ENCODE measurements around the gene GPR107. TPM values are rescaled to one million over a fixed set of nuclear protein-coding genes. Genes with fewer than 3 reads are reported as not detected.
A peak's percentile ranks its signal among the peaks of the same experiment; 100 is the strongest.

The GPR107 gene
- total RNA-seq, 1 experiment from 2014 or later, result 47.1 TPM

- Histone ChIP-seq H3K27ac (ENCODE audit: low read depth, low read length, poor library complexity, severe bottlenecking) (peak overlapping the region; percentile 66), H3K4me1 (ENCODE audit: insufficient read depth, low read length, poor library complexity, severe bottlenecking) (peaks cover 84% of the 10 kb centered on the region), H3K27me3 (replicated peaks; ENCODE audit: insufficient read depth, low read depth, low read length, poor library complexity) (no peaks in the 10 kb centered on the region), H3K9me3 (ENCODE audit: low read depth, low read length, poor library complexity, severe bottlenecking) (no peaks in the 10 kb centered on the region), H3K36me3 (ENCODE audit: insufficient read depth, low read length, poor library complexity, severe bottlenecking) (no peaks in the 10 kb centered on the region), H3K4me3 (ENCODE audit: low read depth, low read length, poor library complexity, severe bottlenecking) (peak overlapping the region; percentile 11)
- TF ChIP-seq EZH2 (IDR thresholded peaks at IDR 0.05; ENCODE audit: borderline replicate concordance, low read depth, low read length, poor library complexity, severe bottlenecking) (no peak), CTCF (conservative IDR thresholded peaks at IDR 0.05; ENCODE audit: low read depth, low read length) (no peak)
- intact Hi-C loops (cut with micrococcal nuclease; ENCODE audit: unreplicated experiment), result no loop called here
- DNase-seq (ENCODE audit: low spot score), result peak; percentile 71
- BruUV-seq (replicated peaks), result no TSS peak
- CTCF ChIA-PET, result no interaction called here
- POLR2A ChIA-PET (ENCODE audit: low non-redundant PET), result interaction anchor here (0.6 kb wide), 1 partner anchor 17 kb away, joined by 3 read pairs; no protein-coding TSS in a partner anchor
Measured at GRCh38 chr9:130036099-130036498, 17.6 kb upstream of the GPR107 start.

GRCh38 chr9:130039528-130040147 lies 14.1 kb upstream of the GPR107 start:
- Histone ChIP-seq H3K36me3 (ENCODE audit: insufficient read depth, low read length, poor library complexity, severe bottlenecking) (no peaks in the 10 kb centered on the region), H3K9me3 (ENCODE audit: low read depth, low read length, poor library complexity, severe bottlenecking) (no peaks in the 10 kb centered on the region), H3K27me3 (replicated peaks; ENCODE audit: insufficient read depth, low read depth, low read length, poor library complexity) (no peaks in the 10 kb centered on the region), H3K4me3 (ENCODE audit: low read depth, low read length, poor library complexity, severe bottlenecking) (peak overlapping the region; percentile 95), H3K4me1 (ENCODE audit: insufficient read depth, low read length, poor library complexity, severe bottlenecking) (peaks cover 67% of the 10 kb centered on the region), H3K27ac (ENCODE audit: low read depth, low read length, poor library complexity, severe bottlenecking) (peak overlapping the region; percentile 52)
- no TSS peak for BruUV-seq (replicated peaks)
- CTCF ChIA-PET, result no interaction called here
- peak; percentile 63 for DNase-seq (ENCODE audit: low spot score)
- intact Hi-C loops (cut with micrococcal nuclease; ENCODE audit: unreplicated experiment), result loop anchor here (5.0 kb wide), 2 partner anchors 72 to 157 kb away; no protein-coding TSS in a partner anchor
- POLR2A ChIA-PET (ENCODE audit: low non-redundant PET), result interaction anchor here (0.6 kb wide), 1 partner anchor 10 kb away, joined by 3 read pairs; no protein-coding TSS in a partner anchor
- TF ChIP-seq EZH2 (IDR thresholded peaks at IDR 0.05; ENCODE audit: borderline replicate concordance, low read depth, low read length, poor library complexity, severe bottlenecking), result no peak
- peak; percentile 48 for TF ChIP-seq CTCF (conservative IDR thresholded peaks at IDR 0.05; ENCODE audit: low read depth, low read length)

DNA sequence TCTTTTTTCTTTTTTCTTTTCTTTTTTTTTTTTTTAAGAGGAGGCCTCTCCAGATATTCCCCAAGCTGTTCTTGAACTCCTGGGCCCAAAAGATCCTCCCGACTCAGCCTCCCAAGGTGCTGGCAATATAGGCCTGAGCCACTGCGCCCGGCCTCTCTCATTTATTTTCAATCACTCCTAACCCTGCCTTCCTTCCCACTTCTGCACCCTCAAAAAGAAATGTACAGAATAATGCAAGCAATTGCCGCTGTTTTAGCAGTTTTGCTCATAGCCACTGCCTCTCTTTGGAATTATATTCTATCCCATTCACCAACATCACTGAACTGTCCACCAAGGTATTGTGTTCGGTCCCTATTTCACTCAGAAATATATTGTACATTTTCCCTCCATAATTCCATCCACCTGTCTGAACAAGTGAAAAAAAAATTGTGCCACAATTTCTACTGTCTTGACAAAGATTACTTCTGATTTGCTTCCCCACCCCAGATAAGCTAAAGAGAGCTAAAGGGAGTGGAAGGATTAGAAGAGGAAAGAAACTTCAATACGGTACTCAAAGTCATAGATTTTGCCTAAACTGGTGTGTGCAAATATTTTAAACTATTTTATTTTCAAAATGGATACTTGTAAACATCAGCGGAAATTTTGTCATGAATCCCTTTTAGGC lies 12.6 kb upstream of the GPR107 start:
- peaks cover 73% of the 10 kb centered on the region for H3K4me1 ChIP-seq (ENCODE audit: insufficient read depth, low read length, poor library complexity, severe bottlenecking)
- POLR2A ChIA-PET (ENCODE audit: low non-redundant PET), result no interaction called here
- TF ChIP-seq EZH2 (IDR thresholded peaks at IDR 0.05; ENCODE audit: borderline replicate concordance, low read depth, low read length, poor library complexity, severe bottlenecking) (no peak), CTCF (conservative IDR thresholded peaks at IDR 0.05; ENCODE audit: low read depth, low read length) (no peak)

More for the DNA sequence above, 12.6 kb upstream of the GPR107 start:
- peak overlapping the region; percentile 95 for H3K4me3 ChIP-seq (ENCODE audit: low read depth, low read length, poor library complexity, severe bottlenecking)
- CTCF ChIA-PET, result no interaction called here
- H3K27me3 ChIP-seq (replicated peaks; ENCODE audit: insufficient read depth, low read depth, low read length, poor library complexity), result no peaks in the 10 kb centered on the region
- no peaks in the 10 kb centered on the region for H3K36me3 ChIP-seq (ENCODE audit: insufficient read depth, low read length, poor library complexity, severe bottlenecking)
- intact Hi-C loops (cut with micrococcal nuclease; ENCODE audit: unreplicated experiment), result loop anchor here (5.0 kb wide), 2 partner anchors 74 to 159 kb away; no protein-coding TSS in a partner anchor
- H3K27ac ChIP-seq (ENCODE audit: low read depth, low read length, poor library complexity, severe bottlenecking), result peak overlapping the region; percentile 97
- no peaks in the 10 kb centered on the region for H3K9me3 ChIP-seq (ENCODE audit: low read depth, low read length, poor library complexity, severe bottlenecking)
- no peak for DNase-seq (ENCODE audit: low spot score)
- no TSS peak for BruUV-seq (replicated peaks)
